ENCODE results near the gene SUSD1.

The SUSD1 gene

DNA sequence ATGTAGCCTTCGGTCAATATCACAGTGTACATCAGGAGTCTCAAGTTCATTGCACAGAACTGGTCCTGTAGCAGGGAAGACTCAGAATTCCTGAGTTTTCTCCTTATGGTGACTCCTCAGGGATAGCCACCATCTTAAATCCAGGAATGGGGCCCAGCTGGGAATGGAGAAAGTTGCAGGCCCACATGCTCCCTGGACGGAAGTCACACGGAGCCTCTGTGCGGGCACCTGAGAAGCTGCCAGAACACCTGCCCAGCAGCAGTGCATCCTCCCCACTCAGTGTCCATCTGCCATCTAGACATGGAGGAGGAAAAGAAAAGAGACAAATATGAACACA, 133.9 kb downstream of the SUSD1 start:
- Histone ChIP-seq H3K4me3 (ENCODE audit: low read depth, low read length) (no peak overlapping the region), H3K4me1 (ENCODE audit: control insufficient read depth, insufficient read depth, low read length) (peaks cover 29% of the 10 kb centered on the region), H3K9ac (ENCODE audit: low read length) (peak overlapping the region; percentile 21), H3K36me3 (ENCODE audit: control insufficient read depth, insufficient read depth, low read length) (no peaks in the 10 kb centered on the region), H3K27ac (ENCODE audit: low read depth, low read length) (peak overlapping the region; percentile 32; the same call in 1 of the 2 replicates), H3K27me3 (ENCODE audit: control insufficient read depth, insufficient read depth, low read length) (no peaks in the 10 kb centered on the region), H3K9me3 (ENCODE audit: control insufficient read depth, insufficient read depth, low read depth, low read length) (no peaks in the 10 kb centered on the region)

DNA sequence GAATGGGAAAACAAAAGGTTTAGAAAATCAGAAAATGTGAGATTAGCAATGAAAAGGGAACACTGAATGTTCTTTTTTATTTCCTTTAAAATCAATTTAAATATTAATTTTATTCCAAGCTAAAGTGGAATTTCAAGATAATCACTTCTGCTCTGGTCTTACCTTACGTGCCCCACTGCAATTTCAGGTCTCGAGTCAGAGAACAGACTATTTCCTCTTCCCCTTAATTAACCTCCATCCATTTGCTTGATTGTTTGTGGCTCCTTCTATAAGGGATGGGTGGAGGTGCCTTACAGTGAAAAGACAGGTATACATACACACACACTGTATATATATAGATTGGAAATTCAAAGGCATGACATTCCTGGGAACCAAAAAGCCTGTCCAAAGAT, 137.1 kb downstream of the SUSD1 start:
- Histone ChIP-seq H3K9me3 (ENCODE audit: control insufficient read depth, insufficient read depth, low read depth, low read length) (no peaks in the 10 kb centered on the region), H3K4me3 (ENCODE audit: low read depth, low read length) (no peak overlapping the region), H3K27ac (ENCODE audit: low read depth, low read length) (no peak overlapping the region), H3K27me3 (ENCODE audit: control insufficient read depth, insufficient read depth, low read length) (no peaks in the 10 kb centered on the region), H3K4me1 (ENCODE audit: control insufficient read depth, insufficient read depth, low read length) (peaks cover 27% of the 10 kb centered on the region), H3K9ac (ENCODE audit: low read length) (no peak overlapping the region), H3K36me3 (ENCODE audit: control insufficient read depth, insufficient read depth, low read length) (no peaks in the 10 kb centered on the region)

DNA sequence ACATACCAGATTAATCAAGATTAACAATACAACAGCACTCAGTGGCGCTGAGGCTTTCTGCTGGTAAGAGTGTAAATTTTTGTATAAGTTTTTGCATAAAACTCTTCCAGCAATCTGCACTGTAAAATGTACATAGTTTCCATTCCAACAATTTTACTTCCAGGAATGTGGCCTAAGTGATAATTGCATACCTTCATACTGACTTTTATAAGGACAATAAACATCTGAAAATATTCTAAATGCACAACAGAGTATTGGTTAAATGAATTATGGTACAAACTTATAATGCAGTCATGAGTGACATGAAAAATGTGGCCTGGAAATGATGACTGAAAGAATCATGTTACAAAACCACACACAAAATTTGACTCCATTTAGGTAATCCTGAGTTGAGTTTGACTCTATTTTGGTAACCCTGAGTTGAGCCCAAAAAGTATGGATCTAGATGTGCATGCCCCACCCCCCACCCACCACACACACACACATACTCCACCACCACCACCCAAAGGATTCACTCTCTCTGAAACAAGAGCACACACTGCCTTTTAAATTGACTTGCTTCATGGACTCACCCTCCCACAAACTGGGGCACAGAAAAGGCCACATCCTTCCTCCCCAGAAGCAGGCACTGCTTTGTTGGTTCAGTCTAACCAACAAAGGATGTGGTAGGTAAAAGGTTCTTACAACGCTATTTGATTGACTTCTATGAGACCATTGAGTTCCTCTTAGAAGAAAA, 137.6 kb downstream of the SUSD1 start:
- Histone ChIP-seq H3K9ac (ENCODE audit: low read length) (no peak overlapping the region), H3K4me1 (ENCODE audit: control insufficient read depth, insufficient read depth, low read length) (peaks cover 21% of the 10 kb centered on the region), H3K4me3 (ENCODE audit: low read depth, low read length) (no peak overlapping the region), H3K9me3 (ENCODE audit: control insufficient read depth, insufficient read depth, low read depth, low read length) (no peaks in the 10 kb centered on the region), H3K36me3 (ENCODE audit: control insufficient read depth, insufficient read depth, low read length) (no peaks in the 10 kb centered on the region), H3K27me3 (ENCODE audit: control insufficient read depth, insufficient read depth, low read length) (no peaks in the 10 kb centered on the region), H3K27ac (ENCODE audit: low read depth, low read length) (no peak overlapping the region)

DNA sequence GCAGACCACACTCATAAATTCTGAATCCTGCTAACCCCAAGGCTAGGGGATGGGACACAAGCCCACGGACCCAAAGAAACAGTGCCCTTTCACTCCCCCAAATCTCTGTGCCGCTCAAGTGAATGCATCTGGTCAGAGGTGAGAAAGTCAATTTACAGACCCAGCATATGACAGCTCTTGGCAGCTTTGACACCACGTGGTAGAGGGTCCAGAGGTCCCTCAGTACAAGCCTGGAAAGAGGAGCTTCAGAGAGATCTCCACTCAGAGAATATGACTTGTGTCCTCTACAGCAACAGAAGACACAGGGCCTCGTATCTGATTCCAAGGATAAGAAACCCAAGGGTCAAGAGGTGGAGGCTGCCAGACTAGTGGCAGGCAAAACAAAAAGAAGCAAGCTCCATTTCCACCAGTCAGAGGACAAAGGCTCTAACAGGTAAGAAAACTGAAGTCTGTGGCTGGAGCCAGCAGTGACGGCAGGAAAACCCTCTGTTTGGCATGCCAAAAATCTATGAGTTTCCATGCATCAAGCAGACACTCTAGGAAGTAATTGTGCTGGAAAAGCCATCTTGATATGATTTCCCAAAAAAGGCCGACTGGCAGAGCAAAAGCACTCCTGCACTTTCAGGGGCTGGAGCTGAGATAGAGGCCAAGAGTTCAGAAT, 139.8 kb downstream of the SUSD1 start:
- Histone ChIP-seq H3K4me3 (ENCODE audit: low read depth, low read length) (no peak overlapping the region), H3K27me3 (ENCODE audit: control insufficient read depth, insufficient read depth, low read length) (no peaks in the 10 kb centered on the region), H3K36me3 (ENCODE audit: control insufficient read depth, insufficient read depth, low read length) (no peaks in the 10 kb centered on the region), H3K27ac (ENCODE audit: low read depth, low read length) (no peak overlapping the region), H3K9me3 (ENCODE audit: control insufficient read depth, insufficient read depth, low read depth, low read length) (no peaks in the 10 kb centered on the region), H3K4me1 (ENCODE audit: control insufficient read depth, insufficient read depth, low read length) (peaks cover 8% of the 10 kb centered on the region), H3K9ac (ENCODE audit: low read length) (no peak overlapping the region)

DNA sequence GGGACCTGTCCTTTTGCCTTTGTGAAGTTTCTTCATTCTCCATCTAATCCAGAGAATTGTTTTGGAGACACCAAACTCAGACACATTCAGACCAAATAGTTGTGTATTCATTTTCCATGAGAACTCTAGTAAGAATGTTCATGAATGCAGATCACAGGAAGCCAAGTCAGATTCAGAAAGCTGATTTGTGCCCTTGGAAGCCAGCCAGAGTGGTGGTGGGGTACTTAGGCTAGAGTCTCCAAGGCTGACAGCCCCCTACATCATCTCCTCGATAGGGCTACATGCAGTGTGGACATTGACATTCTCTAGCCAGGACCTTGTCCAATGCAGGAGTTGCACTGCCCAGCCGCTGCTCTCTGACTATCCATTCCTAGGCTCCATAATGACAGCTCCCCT, 140.9 kb downstream of the SUSD1 start:
- Histone ChIP-seq H3K4me1 (ENCODE audit: control insufficient read depth, insufficient read depth, low read length) (peaks cover 16% of the 10 kb centered on the region), H3K9ac (ENCODE audit: low read length) (no peak overlapping the region), H3K27ac (ENCODE audit: low read depth, low read length) (no peak overlapping the region), H3K9me3 (ENCODE audit: control insufficient read depth, insufficient read depth, low read depth, low read length) (no peaks in the 10 kb centered on the region), H3K27me3 (ENCODE audit: control insufficient read depth, insufficient read depth, low read length) (no peaks in the 10 kb centered on the region), H3K36me3 (ENCODE audit: control insufficient read depth, insufficient read depth, low read length) (no peaks in the 10 kb centered on the region), H3K4me3 (ENCODE audit: low read depth, low read length) (no peak overlapping the region)

DNA sequence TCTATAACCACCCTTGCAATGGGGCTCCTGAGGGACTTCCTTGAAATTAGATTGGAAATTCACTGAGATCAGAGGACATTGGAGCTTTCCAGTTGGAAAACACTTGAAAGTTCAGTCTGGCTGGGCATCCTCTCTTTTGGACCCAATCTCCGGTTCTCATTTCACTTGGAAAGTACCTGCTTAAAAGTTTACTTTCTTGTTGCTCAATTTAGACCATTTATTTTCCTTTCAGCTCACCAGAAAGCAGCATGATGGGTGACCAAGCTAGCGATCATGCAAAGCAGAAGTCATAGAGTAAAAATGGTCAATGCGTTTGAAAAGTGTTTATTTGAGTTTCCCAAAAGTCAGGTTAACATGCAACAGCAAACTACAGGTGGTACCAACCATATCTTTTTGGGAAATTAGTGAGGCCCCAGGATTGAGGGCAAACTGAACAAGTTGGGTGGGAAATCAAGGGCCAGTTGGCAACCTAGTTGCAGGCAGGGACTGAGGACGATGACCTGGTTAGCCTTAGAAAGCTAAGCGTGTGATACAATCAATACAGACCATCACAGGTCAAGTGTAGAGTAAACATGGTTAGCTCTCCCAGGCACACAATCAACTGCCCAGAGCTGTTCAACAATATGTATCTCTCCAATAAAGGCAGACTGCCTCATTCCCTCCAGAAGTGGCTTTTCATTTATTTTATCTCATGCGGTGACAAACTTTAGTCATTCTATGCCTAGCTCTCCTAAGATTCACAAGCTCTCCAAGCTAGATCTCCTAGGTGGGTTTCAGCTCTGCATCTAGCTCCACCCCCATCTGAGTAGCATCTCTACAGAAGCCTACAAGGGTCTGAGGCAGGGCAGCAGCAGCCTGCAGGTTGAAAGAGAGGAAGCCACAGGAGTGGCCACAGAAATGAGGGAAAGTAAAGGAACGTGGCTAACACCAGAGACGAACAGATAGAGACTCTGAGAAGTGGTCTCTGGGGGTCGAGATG, 141.6 kb downstream of the SUSD1 start:
- no peaks in the 10 kb centered on the region for H3K36me3 ChIP-seq (ENCODE audit: control insufficient read depth, insufficient read depth, low read length)
- no peak overlapping the region for H3K27ac ChIP-seq (ENCODE audit: low read depth, low read length)
- no peak overlapping the region for H3K4me3 ChIP-seq (ENCODE audit: low read depth, low read length)
- no peaks in the 10 kb centered on the region for H3K27me3 ChIP-seq (ENCODE audit: control insufficient read depth, insufficient read depth, low read length)
- no peak overlapping the region for H3K9ac ChIP-seq (ENCODE audit: low read length)
- H3K4me1 ChIP-seq (ENCODE audit: control insufficient read depth, insufficient read depth, low read length): peaks cover 16% of the 10 kb centered on the region
- no peaks in the 10 kb centered on the region for H3K9me3 ChIP-seq (ENCODE audit: control insufficient read depth, insufficient read depth, low read depth, low read length)

DNA sequence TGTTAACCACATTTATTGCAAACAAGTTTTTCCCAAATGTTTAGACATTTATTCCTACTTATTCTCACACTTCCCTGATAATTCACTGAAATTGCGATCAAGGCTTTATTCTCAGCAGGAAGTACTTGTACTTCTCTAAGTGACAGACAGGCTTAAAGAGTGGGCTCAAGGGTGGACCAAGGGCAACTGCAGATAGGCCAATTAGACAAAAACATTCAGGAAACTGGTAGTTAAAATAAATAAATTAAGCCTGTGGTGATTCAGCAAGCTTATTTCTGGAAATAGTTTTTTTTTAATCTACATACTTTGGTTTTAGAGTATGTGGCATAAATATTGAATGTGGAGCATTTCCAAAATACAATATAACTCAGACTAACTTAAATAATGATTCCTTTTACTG, 142.4 kb downstream of the SUSD1 start:
- no peak overlapping the region for H3K4me3 ChIP-seq (ENCODE audit: low read depth, low read length)
- H3K9me3 ChIP-seq (ENCODE audit: control insufficient read depth, insufficient read depth, low read depth, low read length): no peaks in the 10 kb centered on the region
- H3K27me3 ChIP-seq (ENCODE audit: control insufficient read depth, insufficient read depth, low read length): no peaks in the 10 kb centered on the region
- H3K4me1 ChIP-seq (ENCODE audit: control insufficient read depth, insufficient read depth, low read length): peaks cover 15% of the 10 kb centered on the region
- H3K9ac ChIP-seq (ENCODE audit: low read length): no peak overlapping the region
- H3K36me3 ChIP-seq (ENCODE audit: control insufficient read depth, insufficient read depth, low read length): no peaks in the 10 kb centered on the region
- H3K27ac ChIP-seq (ENCODE audit: low read depth, low read length): no peak overlapping the region

DNA sequence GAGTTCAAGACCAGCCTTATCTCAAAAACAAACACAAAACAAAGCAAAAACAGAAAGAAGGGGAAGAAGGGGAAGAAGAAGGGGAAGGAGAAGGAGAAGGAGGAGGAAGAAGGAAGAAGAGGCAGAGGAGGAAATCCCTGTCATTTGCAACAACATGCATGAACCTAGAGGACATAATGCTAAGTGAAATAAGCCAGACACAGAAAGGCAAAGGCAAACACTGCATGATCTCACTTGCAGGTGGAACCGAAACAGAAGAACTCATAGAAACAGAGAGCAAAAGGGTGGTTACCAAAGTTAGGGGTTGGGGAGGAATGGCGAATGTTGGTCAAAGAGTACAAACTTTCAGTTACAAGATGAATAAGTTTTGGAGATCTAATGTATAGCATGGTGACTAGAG, 143.1 kb downstream of the SUSD1 start:
- Histone ChIP-seq H3K9me3 (ENCODE audit: control insufficient read depth, insufficient read depth, low read depth, low read length) (no peaks in the 10 kb centered on the region), H3K4me3 (ENCODE audit: low read depth, low read length) (no peak overlapping the region), H3K27ac (ENCODE audit: low read depth, low read length) (no peak overlapping the region), H3K9ac (ENCODE audit: low read length) (no peak overlapping the region), H3K36me3 (ENCODE audit: control insufficient read depth, insufficient read depth, low read length) (no peaks in the 10 kb centered on the region), H3K27me3 (ENCODE audit: control insufficient read depth, insufficient read depth, low read length) (no peaks in the 10 kb centered on the region), H3K4me1 (ENCODE audit: control insufficient read depth, insufficient read depth, low read length) (peaks cover 10% of the 10 kb centered on the region)

DNA sequence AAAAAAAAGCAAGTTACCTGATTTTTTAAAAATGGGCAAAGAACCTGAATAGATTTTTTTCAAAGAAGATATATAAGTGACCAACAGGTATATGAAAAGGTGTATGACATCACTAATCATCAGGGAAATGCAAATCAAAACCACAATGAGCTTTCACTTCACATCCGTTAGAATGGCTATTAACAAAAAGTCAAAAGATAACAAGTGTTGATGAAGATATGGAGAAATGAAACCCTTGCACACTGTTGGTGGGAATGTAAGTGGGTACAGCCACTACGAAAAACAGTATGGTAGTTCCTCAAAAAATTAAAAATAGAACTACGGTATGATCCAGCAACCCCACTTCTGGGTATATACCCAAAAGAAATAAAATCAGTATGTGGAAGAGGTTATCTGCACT, 143.7 kb downstream of the SUSD1 start:
- Histone ChIP-seq H3K27me3 (ENCODE audit: control insufficient read depth, insufficient read depth, low read length) (no peaks in the 10 kb centered on the region), H3K9ac (ENCODE audit: low read length) (no peak overlapping the region), H3K27ac (ENCODE audit: low read depth, low read length) (no peak overlapping the region), H3K9me3 (ENCODE audit: control insufficient read depth, insufficient read depth, low read depth, low read length) (no peaks in the 10 kb centered on the region), H3K4me3 (ENCODE audit: low read depth, low read length) (no peak overlapping the region), H3K4me1 (ENCODE audit: control insufficient read depth, insufficient read depth, low read length) (peaks cover 10% of the 10 kb centered on the region), H3K36me3 (ENCODE audit: control insufficient read depth, insufficient read depth, low read length) (no peaks in the 10 kb centered on the region)

DNA sequence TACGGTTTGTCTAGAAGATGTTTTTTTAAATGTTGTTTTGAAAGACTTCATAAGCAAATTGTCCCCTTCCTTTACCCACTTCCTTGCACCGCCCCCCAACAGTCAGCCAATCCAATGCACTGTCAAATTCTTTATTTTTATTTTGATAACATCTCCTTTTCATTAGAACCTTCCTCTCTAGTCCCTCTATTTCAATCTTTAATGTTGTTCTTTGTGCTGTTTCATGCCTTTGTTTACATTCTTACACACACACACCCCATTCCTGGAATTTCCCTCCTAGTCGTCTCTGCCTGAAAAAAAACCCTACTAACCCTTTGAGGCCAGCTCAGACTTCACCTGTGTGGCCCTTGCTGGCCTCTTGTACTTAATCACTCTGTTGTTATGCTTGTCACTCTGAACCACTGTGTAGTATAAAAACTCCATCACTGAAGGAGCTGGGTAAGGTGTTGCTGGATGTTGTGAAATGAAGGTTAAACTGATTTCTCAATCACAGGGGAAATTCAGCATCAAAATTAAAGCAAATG, 145.1 kb downstream of the SUSD1 start:
- Histone ChIP-seq H3K27me3 (ENCODE audit: control insufficient read depth, insufficient read depth, low read length) (no peaks in the 10 kb centered on the region), H3K9ac (ENCODE audit: low read length) (no peak overlapping the region), H3K4me3 (ENCODE audit: low read depth, low read length) (0 out of 2 replicates have a peak overlapping the region, but pooled peaks have one; percentile 3), H3K27ac (ENCODE audit: low read depth, low read length) (no peak overlapping the region), H3K4me1 (ENCODE audit: control insufficient read depth, insufficient read depth, low read length) (peaks cover 10% of the 10 kb centered on the region), H3K36me3 (ENCODE audit: control insufficient read depth, insufficient read depth, low read length) (no peaks in the 10 kb centered on the region), H3K9me3 (ENCODE audit: control insufficient read depth, insufficient read depth, low read depth, low read length) (no peaks in the 10 kb centered on the region)

Measured in HUES6 (cell line).